DOHH2 (cell line): ENCODE results near the gene MCFD2.

Source experiments
- H3F3A ChIP-seq: fragments of 200-600 bp; sonication (generic), shearing (Covaris generic); 2 replicates; pipeline ENCODE4 v1.6.0; 2016; ENCODE audit warnings: antibody characterized with exemption, mild to moderate bottlenecking; ENCODE audit not compliant: control insufficient read depth, insufficient read depth
- H3K27ac ChIP-seq: fragments of 200-600 bp; sonication (generic); 2 replicates; pipeline ENCODE4 v1.5.1; 2014; ENCODE audit warnings: low read depth, mild to moderate bottlenecking, low read length, moderate library complexity
- H3K27me3 ChIP-seq: fragments of 200-600 bp; sonication (generic); 2 replicates; pipeline ENCODE4 v1.6.1; 2014; ENCODE audit warnings: mild to moderate bottlenecking, low read length, mixed read lengths; ENCODE audit not compliant: control insufficient read depth
- H3K36me3 ChIP-seq: fragments of 200-600 bp; sonication (generic); 2 replicates; pipeline ENCODE4 v1.6.1; 2014; ENCODE audit warnings: mild to moderate bottlenecking, low read length, moderate library complexity, mixed read lengths; ENCODE audit not compliant: control insufficient read depth
- H3K4me1 ChIP-seq: fragments of 200-600 bp; sonication (generic); 2 replicates; pipeline ENCODE4 v1.6.1; 2014; ENCODE audit warnings: mild to moderate bottlenecking, low read length, mixed read lengths; ENCODE audit not compliant: control insufficient read depth
- H3K4me2 ChIP-seq: fragments of 200-600 bp; sonication (generic); 2 replicates; pipeline ENCODE4 v1.6.0; 2014; ENCODE audit warnings: mild to moderate bottlenecking, low read length, moderate library complexity
- H3K4me3 ChIP-seq: fragments of 200-600 bp; sonication (generic); 2 replicates; pipeline ENCODE4 v1.5.1; 2014; ENCODE audit warnings: mild to moderate bottlenecking, low read length, mixed read lengths
- H3K79me2 ChIP-seq: fragments of 200-600 bp; sonication (generic); 2 replicates; pipeline ENCODE4 v1.6.1; 2014; ENCODE audit warnings: mild to moderate bottlenecking, low read length, mixed read lengths; ENCODE audit not compliant: control insufficient read depth
- H3K9me2 ChIP-seq: fragments of 200-600 bp; sonication (generic); replicated peaks from 2 replicates; pipeline ENCODE4 v1.6.1; 2014; ENCODE audit warnings: mild to moderate bottlenecking, low read length, mixed read lengths; ENCODE audit not compliant: control insufficient read depth
- H3K9me3 ChIP-seq: fragments of 200-600 bp; sonication (generic); 2 replicates; pipeline ENCODE4 v1.6.1; 2014; ENCODE audit warnings: antibody characterized with exemption, low read length, mixed read lengths; ENCODE audit not compliant: control insufficient read depth, insufficient read depth
- H4K20me1 ChIP-seq: fragments of 200-600 bp; sonication (generic); 2 replicates; pipeline ENCODE4 v1.6.0; 2014; ENCODE audit warnings: low read depth, mild to moderate bottlenecking, antibody characterized with exemption, low read length, moderate library complexity; ENCODE audit not compliant: control insufficient read depth, insufficient read depth
- CTCF ChIP-seq: fragments of 200-600 bp; sonication (generic); IDR thresholded peaks from one replicate; pipeline ENCODE4 v1.5.1; 2014; ENCODE audit warnings: antibody characterized with exemption, mild to moderate bottlenecking, low read depth, low read length; ENCODE audit not compliant: poor library complexity, severe bottlenecking
- EZH2phosphoT487 ChIP-seq: fragments of 200-600 bp; sonication (generic); IDR thresholded peaks from 2 replicates; pipeline ENCODE4 v1.6.1; 2017; ENCODE audit warnings: borderline replicate concordance, mild to moderate bottlenecking, antibody characterized with exemption, low read length, moderate library complexity, mixed read lengths

MCFD2 gene

DNA sequence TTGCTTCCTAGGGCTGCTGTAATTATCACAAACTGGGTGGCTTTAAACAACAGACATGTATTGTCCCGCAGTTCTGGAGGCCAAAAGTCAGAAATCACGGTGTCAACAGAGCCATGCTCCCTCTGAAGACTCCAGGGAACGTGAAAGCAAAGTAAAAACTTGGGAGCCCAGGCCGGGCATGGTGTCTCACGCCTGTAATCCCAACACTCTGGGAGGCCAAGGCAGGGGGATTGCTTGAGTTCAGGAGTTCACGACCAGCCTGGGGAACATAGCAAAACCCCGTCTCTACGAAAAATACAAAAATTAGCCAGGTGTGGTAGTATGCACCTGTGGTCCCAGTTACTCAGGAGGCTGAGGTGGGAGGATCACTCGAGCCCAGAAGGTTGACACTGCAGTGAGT is 63.5 kb downstream of the MCFD2 start:
- no peaks in the 10 kb centered on the region for H3K36me3 ChIP-seq
- H4K20me1 ChIP-seq: no peaks in the 10 kb centered on the region
- no peaks in the 10 kb centered on the region for H3K9me3 ChIP-seq
- no peaks in the 10 kb centered on the region for H3F3A ChIP-seq
- no peaks in the 10 kb centered on the region for H3K79me2 ChIP-seq
- no peaks in the 10 kb centered on the region for H3K9me2 ChIP-seq
- no peak overlapping the region for H3K4me2 ChIP-seq
- H3K4me1 ChIP-seq: no peaks in the 10 kb centered on the region
- peaks cover 27% of the 10 kb centered on the region for H3K27me3 ChIP-seq
- no peak for TF ChIP-seq EZH2phosphoT487
- no peak for TF ChIP-seq CTCF
- no peak overlapping the region for H3K4me3 ChIP-seq
- no peak overlapping the region for H3K27ac ChIP-seq
